Islet of Langerhans (tissue), 1 donor: ENCODE measurements around the gene UNC80.
"Not testable (repeated sequence)": the region's sequence is repeated elsewhere in the genome, so short reads cannot be mapped to it uniquely, and the experiment has no call there.

ENCODE experiments used
- FAIRE-seq: peaks from one replicate; lab custom pipeline; 2011; peaks lifted over from hg19 to GRCh38; lab: Jason Lieb, UNC

UNC80 gene, protein sequence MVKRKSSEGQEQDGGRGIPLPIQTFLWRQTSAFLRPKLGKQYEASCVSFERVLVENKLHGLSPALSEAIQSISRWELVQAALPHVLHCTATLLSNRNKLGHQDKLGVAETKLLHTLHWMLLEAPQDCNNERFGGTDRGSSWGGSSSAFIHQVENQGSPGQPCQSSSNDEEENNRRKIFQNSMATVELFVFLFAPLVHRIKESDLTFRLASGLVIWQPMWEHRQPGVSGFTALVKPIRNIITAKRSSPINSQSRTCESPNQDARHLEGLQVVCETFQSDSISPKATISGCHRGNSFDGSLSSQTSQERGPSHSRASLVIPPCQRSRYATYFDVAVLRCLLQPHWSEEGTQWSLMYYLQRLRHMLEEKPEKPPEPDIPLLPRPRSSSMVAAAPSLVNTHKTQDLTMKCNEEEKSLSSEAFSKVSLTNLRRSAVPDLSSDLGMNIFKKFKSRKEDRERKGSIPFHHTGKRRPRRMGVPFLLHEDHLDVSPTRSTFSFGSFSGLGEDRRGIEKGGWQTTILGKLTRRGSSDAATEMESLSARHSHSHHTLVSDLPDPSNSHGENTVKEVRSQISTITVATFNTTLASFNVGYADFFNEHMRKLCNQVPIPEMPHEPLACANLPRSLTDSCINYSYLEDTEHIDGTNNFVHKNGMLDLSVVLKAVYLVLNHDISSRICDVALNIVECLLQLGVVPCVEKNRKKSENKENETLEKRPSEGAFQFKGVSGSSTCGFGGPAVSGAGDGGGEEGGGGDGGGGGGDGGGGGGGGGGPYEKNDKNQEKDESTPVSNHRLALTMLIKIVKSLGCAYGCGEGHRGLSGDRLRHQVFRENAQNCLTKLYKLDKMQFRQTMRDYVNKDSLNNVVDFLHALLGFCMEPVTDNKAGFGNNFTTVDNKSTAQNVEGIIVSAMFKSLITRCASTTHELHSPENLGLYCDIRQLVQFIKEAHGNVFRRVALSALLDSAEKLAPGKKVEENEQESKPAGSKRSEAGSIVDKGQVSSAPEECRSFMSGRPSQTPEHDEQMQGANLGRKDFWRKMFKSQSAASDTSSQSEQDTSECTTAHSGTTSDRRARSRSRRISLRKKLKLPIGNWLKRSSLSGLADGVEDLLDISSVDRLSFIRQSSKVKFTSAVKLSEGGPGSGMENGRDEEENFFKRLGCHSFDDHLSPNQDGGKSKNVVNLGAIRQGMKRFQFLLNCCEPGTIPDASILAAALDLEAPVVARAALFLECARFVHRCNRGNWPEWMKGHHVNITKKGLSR (N-terminal part only)

DNA sequence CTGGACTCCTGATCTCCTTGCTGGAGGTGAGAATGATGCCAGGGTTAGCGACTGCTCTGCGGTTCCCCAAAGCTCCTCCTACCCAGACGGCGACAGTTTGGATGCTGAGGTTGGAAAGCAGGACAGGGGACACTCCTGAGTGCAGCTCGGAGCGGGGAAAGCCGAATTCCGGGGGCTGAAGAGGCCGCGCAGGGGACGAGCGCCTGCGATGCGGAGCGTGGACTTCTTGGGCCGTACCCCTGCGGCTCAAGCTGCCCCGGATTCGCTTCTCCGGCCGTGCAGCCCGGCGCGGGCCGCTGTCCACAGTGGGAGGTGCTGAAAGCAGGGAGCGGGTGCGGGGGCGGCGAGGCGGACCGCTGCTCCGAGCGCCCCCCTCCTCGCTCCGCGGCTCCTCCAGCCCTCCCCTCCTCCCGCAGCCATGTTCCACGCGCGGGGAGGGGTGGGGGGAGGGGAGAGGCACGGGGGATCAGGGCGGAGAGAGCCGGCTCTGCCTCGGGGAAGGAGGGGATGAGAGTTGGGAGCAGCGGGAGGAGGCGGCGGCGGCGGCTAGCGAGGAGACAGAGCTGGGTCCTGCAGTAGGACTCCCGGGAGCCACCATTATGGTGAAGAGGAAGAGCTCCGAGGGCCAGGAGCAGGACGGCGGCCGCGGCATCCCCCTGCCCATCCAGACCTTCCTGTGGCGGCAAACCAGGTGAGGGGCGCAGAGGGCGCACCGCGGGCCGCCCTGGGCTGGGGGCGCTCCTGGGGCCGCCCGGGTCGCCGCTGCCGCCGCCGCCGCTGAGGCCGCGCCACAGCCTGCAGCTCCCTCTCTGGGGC, at the start of gene UNC80:
Gene UNC80, plus strand, starts transcription at position 359 of the 816 bp plus-strand sequence. Its CDS starts 241 bp downstream, at position 600.
- FAIRE-seq: no peak

DNA sequence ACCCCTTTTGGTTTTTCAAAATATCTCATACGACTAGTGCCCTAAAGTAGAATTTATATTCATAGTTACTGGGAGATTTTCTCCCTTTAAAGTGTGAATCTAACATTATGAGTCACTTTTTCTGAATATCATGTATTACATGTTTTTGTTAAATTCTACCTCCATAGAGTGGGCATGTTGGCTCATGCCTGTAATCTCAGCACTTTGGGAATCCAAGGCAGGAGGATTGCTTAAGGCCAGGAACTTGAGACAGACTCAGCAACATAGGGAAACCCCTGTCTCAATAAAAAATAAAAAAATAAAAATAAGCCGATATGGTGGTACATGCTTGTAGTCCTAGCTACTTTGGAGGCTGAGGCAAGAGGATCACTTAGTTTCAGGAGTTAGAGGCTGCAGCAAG, 45.3 kb upstream of the UNC80 start:
- FAIRE-seq: no peak

GRCh38 chr2:209727077-209727476, 44.6 kb upstream of the UNC80 start:
- no peak for FAIRE-seq

DNA sequence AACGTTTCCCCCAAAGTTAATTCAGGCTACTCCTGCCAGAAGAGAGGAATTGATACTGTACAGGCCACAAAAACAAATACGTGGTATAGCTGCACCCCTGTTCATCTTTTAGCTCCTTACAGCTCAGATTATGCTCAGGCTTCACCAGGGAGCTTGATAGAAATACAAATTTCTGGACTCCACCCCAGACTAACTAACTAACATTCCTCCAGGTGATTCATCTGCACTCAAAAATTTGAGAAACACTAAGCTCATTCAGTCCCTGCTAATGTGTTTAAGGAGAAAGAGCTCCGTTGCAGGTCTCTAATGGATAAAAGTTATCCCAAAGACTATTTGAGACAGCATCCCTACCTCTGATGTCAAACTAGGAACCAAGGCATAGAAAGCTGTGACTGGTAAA, 36.8 kb upstream of the UNC80 start:
- no peak for FAIRE-seq

DNA sequence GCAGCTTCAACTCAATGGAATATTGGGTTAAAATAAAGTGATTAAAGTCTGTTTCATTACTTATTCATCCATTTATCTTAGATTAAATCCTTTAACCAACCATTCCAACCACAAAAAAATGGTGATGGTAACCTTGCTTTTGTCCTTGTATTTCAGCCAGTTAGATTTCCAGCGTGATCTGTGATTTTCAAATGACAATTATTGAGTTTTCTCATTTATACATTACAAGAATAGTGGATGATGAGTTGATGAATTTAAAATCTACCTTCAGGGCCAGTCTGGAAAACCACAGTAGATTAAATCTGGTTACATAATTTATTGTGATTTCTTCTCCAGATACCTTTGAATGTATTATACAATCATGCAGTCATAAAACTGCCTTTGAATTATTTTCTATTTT, 29.7 kb upstream of the UNC80 start:
- FAIRE-seq: no peak

GRCh38 chr2:209753020-209753419, 18.6 kb upstream of the UNC80 start:
- no peak for FAIRE-seq

- FAIRE-seq: no peak
Measured at GRCh38 chr2:209757163-209757562, 14.5 kb upstream of the UNC80 start.

- FAIRE-seq: no peak
Measured at GRCh38 chr2:209761566-209761965, 10.1 kb upstream of the UNC80 start.

GRCh38 chr2:209762563-209762962, 9.1 kb upstream of the UNC80 start:
- FAIRE-seq: no peak

- no peak for FAIRE-seq
Measured at GRCh38 chr2:209763106-209763505, 8.5 kb upstream of the UNC80 start.

DNA sequence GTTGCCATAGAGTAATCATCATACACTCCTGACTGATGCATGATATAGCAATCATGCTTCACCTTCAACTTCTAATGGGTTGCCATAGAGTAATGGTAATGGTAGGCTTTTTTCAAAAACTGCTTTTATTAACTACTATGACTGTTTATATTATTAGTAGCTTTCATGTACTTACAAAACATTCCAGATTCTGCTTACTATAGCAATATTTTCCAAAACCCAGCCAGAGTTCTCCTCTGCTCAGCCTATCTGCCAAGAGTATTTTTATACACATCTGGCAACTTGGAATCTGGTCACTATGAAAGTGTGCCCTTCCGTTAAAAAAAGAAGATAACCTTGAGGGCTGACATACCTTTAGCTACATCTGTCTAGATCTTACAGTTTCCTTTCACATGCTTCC, 5.0 kb upstream of the UNC80 start:
- FAIRE-seq: no peak

DNA sequence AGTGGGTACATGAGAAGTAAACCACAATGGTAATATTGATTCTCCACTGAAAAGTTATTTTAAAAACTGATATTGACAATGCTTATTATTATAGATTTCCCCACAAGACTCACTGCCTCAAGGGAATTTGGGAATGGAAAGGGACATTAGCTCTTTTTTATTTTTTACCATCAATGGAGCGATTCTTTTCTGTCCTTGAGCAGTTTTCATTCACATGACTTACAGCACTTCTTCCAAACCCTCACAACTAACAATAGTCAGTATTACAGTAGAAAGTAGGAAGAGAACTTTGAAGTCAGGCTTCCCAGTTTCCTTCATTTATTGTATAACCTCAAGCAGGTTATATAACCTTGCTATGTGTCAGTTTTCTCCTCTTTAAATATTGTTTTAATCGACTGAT, 4.3 kb upstream of the UNC80 start:
- FAIRE-seq: no peak

- no peak for FAIRE-seq
Measured at GRCh38 chr2:209768557-209768956, 3.1 kb upstream of the UNC80 start.

GRCh38 chr2:209772290-209772685, 656 bp downstream of the UNC80 start:
- peak; percentile 33 for FAIRE-seq

- peak; percentile 13 for FAIRE-seq
Measured at GRCh38 chr2:209773377-209773776, 1.7 kb downstream of the UNC80 start.

- FAIRE-seq: no peak
Measured at GRCh38 chr2:209787416-209787815, 15.8 kb downstream of the UNC80 start.

DNA sequence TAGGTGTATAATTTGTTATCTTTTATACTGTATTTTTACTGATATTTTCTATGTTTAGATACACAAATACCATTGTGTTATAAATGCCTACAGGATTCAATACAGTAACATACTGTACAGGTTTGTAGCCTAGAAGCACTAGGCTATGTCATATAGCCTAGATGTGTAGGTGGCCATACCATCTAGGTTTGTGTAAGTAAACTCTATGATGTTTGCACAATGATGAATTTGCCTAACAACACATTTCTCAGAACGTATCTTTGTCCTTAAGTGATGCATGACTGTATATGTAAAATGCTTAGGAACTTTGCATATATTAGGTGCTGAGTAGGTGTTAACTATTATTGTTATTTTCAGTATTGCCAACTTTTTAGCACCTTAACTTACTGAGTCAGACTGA, 17.3 kb downstream of the UNC80 start:
- FAIRE-seq: no peak

DNA sequence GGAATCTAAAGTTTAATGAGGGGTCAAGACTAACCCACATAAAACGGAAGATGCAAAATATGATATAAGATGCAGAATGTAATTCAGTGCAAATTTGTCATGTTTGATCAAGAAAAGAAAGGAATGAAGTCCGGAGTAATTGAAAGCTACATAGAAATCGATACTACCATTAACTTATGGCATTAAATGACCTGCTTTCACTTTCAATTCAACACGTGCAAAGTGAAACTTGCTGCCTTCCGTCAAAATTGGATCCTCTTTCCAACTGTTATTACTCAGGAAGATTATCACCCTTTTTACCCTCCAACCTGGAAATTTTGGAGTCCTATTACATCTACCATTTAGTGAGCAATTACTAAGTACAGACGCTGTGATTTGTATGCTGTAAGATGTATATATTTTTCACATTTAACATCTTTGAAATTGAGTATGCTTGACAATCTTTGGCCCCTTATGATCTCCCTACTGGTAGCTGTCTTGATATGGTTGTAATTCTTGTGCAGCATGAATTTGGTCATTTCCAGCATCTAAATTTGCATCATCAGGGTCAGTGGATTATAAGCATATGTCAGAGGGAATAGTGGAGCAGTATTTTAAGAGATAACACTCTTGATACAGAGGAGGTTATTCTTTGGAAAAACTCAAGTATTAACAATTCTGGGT, 18.6 kb downstream of the UNC80 start:
- FAIRE-seq: peak; percentile 41

DNA sequence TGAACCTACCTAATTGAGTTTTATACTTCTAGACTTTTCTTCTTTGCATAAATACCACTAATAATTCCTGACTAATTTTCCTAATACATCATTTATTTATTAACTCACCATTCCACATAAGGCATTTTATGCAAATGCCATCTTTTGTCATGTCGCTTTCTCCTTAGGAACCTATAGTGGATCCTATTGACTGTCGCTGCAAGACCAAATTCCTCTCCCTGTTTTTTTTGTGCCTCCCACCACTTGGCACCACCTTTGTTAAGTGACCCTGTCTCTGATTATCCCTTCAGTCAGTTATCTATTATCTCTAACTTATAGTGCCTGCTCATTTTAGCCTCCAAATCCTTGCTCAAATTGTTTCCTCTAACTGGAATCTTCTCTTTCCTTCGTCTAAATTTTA, 19.5 kb downstream of the UNC80 start:
- no peak for FAIRE-seq

DNA sequence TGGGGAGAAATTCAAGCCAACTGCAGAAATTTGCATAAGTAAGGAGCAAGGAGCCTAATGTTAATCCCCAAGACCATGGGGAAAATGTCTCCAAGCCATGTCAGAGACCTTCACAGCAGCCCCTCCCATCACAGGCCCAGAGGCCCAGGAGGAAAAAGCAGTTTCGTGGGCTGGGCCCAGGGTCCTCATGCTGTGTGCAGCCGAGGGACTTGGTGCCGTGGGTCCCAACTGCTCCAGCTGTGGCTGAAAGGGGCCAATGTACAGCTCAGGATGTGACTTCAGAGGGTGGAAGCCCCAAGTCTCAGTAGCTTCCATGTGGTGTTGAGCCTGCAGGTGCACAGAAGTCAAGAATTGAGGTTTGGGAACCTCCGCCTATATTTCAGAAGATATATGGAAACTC, 23.8 kb downstream of the UNC80 start:
- not testable (repeated sequence) for FAIRE-seq

GRCh38 chr2:209805351-209805750, 33.7 kb downstream of the UNC80 start:
- no peak for FAIRE-seq
